GM12878 (cell line): Measurements from ENCODE around the gene AFG1L.

Experiments used
- CEBPB ChIP-seq, 2 experiments: fragments of 150-350 bp in 1 of 2; IDR thresholded peaks; 2 replicates each; pipeline ENCODE4 v1.6.1; 2012 to 2014; ENCODE audit warnings: low read depth in 2 of 2, low read length in 2 of 2, borderline replicate concordance in 1 of 2, inconsistent platforms in 1 of 2
- IKZF1 ChIP-seq: fragments of 450-650 bp; conservative IDR thresholded peaks from 2 replicates; pipeline ENCODE4 v1.6.1; 2017; ENCODE audit warnings: antibody characterized with exemption, mild to moderate bottlenecking
- NFIC ChIP-seq: IDR thresholded peaks from 2 replicates; pipeline ENCODE4 v1.6.1; 2012; ENCODE audit warnings: low read depth, mild to moderate bottlenecking, inconsistent platforms, low read length, moderate library complexity
- POLR2A ChIP-seq: IDR thresholded peaks from 2 replicates; pipeline ENCODE4 v1.6.1; 2011; ENCODE audit warnings: low read depth, mild to moderate bottlenecking, low read length
- SP1 ChIP-seq: IDR thresholded peaks from one replicate; pipeline ENCODE4 v1.6.1; 2011; ENCODE audit warnings: low read depth, low read length
- SPI1 ChIP-seq: IDR thresholded peaks from 2 replicates; pipeline ENCODE4 v1.6.1; 2011; ENCODE audit warnings: low read depth, mild to moderate bottlenecking, low read length, moderate library complexity, borderline replicate concordance; ENCODE audit not compliant: insufficient read depth
- YY1 ChIP-seq: IDR thresholded peaks from 2 replicates; pipeline ENCODE4 v1.6.1; 2011; ENCODE audit warnings: low read depth, mild to moderate bottlenecking, low read length
- ZZZ3 ChIP-seq: IDR thresholded peaks from 2 replicates; pipeline ENCODE4 v1.6.1; 2011; ENCODE audit warnings: low read depth; ENCODE audit not compliant: control insufficient read depth, insufficient read length
- TF ChIP-seq, protein P1 (sequence below): fragments of 450-650 bp; IDR thresholded peaks from 2 replicates; pipeline ENCODE4 v1.6.1; 2017; ENCODE audit warnings: mild to moderate bottlenecking
- TF ChIP-seq, protein P2 (sequence below): IDR thresholded peaks from 2 replicates; pipeline ENCODE4 v1.6.1; 2011; ENCODE audit warnings: mild to moderate bottlenecking, low read depth, low read length, moderate library complexity; ENCODE audit not compliant: insufficient replicate concordance
- TF ChIP-seq, protein P3 (sequence below), 3 experiments: IDR thresholded peaks in 2 of 3; conservative IDR thresholded peaks in 1 of 3; 2 replicates each; pipeline ENCODE4 v1.5.1; 2011; ENCODE audit warnings: low read depth in 3 of 3, low read length in 3 of 3, mild to moderate bottlenecking in 3 of 3, control low read depth in 2 of 3, moderate library complexity in 2 of 3, inconsistent platforms in 1 of 3, mixed read lengths in 1 of 3; ENCODE audit not compliant: control insufficient read depth in 2 of 3, insufficient read depth in 1 of 3; ENCODE audit errors: extremely low read depth in 1 of 3

DNA sequence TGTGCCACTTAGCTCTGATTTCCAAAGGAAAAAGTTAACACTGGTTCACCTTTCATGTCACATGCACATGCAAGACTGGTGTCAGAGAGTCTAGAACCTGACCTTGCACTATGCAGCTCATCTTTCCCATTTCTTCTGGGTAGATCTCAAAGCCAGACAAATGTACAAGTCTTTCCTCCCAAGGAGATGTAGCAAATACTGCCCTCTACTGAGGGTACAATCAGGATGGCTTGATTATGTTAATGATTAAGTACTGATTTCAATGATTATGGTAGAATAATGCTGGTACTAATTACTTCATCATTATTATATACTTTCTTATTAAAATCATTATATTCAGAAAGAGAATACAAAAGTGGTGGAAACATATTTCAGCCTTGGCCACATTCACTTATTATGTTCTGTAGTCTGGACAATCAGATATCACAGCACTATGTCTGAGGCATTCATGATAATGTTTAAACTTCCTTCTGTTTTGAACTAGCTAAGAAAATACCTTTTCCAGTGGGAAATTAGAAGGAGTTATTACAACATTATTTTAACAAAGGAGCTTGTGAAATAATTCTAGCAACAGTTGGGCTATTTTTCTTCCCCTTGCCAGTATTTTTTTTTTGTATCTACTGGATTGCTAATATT, 197.4 kb downstream of the AFG1L start:
- TF ChIP-seq CEBPB (IDR thresholded peaks at IDR 0.05; ENCODE audit: borderline replicate concordance in 1 of 2, low read depth in 2 of 2, low read length in 2 of 2) (no peak), SP1 (no peak), ZZZ3 (no peak), NFIC (no peak), SPI1 (no peak), IKZF1 (no peak), YY1 (no peak), POLR2A (no peak)
- TF ChIP-seq, protein P1, sequence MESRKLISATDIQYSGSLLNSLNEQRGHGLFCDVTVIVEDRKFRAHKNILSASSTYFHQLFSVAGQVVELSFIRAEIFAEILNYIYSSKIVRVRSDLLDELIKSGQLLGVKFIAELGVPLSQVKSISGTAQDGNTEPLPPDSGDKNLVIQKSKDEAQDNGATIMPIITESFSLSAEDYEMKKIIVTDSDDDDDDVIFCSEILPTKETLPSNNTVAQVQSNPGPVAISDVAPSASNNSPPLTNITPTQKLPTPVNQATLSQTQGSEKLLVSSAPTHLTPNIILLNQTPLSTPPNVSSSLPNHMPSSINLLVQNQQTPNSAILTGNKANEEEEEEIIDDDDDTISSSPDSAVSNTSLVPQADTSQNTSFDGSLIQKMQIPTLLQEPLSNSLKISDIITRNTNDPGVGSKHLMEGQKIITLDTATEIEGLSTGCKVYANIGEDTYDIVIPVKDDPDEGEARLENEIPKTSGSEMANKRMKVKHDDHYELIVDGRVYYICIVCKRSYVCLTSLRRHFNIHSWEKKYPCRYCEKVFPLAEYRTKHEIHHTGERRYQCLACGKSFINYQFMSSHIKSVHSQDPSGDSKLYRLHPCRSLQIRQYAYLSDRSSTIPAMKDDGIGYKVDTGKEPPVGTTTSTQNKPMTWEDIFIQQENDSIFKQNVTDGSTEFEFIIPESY = no peak
- TF ChIP-seq, protein P2, sequence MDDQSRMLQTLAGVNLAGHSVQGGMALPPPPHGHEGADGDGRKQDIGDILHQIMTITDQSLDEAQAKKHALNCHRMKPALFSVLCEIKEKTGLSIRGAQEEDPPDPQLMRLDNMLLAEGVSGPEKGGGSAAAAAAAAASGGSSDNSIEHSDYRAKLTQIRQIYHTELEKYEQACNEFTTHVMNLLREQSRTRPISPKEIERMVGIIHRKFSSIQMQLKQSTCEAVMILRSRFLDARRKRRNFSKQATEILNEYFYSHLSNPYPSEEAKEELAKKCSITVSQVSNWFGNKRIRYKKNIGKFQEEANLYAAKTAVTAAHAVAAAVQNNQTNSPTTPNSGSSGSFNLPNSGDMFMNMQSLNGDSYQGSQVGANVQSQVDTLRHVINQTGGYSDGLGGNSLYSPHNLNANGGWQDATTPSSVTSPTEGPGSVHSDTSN = no peak
- TF ChIP-seq, protein P3, sequence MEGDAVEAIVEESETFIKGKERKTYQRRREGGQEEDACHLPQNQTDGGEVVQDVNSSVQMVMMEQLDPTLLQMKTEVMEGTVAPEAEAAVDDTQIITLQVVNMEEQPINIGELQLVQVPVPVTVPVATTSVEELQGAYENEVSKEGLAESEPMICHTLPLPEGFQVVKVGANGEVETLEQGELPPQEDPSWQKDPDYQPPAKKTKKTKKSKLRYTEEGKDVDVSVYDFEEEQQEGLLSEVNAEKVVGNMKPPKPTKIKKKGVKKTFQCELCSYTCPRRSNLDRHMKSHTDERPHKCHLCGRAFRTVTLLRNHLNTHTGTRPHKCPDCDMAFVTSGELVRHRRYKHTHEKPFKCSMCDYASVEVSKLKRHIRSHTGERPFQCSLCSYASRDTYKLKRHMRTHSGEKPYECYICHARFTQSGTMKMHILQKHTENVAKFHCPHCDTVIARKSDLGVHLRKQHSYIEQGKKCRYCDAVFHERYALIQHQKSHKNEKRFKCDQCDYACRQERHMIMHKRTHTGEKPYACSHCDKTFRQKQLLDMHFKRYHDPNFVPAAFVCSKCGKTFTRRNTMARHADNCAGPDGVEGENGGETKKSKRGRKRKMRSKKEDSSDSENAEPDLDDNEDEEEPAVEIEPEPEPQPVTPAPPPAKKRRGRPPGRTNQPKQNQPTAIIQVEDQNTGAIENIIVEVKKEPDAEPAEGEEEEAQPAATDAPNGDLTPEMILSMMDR (IDR thresholded peaks at IDR 0.05 in 2 of 3, conservative IDR thresholded peaks at IDR 0.05 in 1 of 3; ENCODE audit: control insufficient read depth in 2 of 3, extremely low read depth in 1 of 3, insufficient read depth in 1 of 3, low read depth in 3 of 3, low read length in 3 of 3) = peak; percentile 45 to 72 (median 56); a peak in 5 of 6 replicates
